ES-I3 (cell line): Measurements from ENCODE around the gene LETM1.
A peak's percentile ranks its signal among the peaks of the same experiment; 100 is the strongest.

Experiments used
- H3K36me3 ChIP-seq: 2 replicates; pipeline ENCODE4 v1.6.1; 2013; ENCODE audit warnings: mild to moderate bottlenecking, low read length, control low read depth, moderate library complexity; ENCODE audit not compliant: insufficient read depth
- H3K4me1 ChIP-seq: 2 replicates; pipeline ENCODE4 v1.6.1; 2013; ENCODE audit warnings: mild to moderate bottlenecking, control low read depth, low read length; ENCODE audit not compliant: insufficient read depth
- H3K9ac ChIP-seq: 2 replicates; pipeline ENCODE4 v1.6.1; 2013; ENCODE audit warnings: low read depth, mild to moderate bottlenecking, low read length, moderate library complexity
- H3K9me3 ChIP-seq: 2 replicates; pipeline ENCODE4 v1.6.1; 2013; ENCODE audit warnings: mild to moderate bottlenecking, low read length, moderate library complexity; ENCODE audit not compliant: control insufficient read depth, insufficient read depth

Gene LETM1

DNA sequence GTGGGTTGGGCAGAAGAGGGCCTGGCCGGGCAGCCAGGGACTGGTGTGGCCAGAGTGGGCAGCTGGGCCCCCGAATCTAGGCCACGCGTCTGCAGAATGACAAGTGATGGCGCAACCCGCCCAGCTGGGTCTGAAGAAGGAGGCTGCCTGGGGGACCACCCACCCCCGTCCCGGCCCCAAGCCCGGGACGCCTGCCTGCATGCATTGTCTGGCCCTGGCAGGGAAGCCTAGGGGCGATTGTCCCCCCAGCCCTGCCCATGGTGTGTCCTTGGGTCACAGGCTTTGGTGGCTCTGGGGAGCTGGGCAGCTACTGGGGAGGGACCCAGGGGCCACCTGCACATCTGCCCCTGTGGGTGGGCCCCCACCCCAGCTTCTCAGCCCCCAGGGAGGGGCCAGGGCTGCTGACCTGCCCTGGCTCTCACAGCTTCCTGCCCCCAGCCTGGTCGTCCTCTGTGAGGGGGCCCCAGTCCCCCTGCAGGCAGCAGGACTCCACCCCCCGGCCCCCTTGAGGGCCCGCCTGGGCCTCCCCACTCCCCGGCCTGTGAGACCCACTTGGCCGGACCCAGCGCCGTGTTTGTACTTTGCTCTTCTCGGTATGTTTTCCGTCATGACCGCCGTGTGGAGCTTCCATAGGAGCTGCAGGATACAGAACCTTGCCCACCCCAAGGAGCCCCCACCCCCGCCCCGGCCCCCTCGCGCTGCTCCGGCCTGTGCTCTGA lies 57.9 kb downstream of the LETM1 start:
- Histone ChIP-seq H3K4me1 (no peaks in the 10 kb centered on the region; the same call in 1 of the 2 replicates), H3K9ac (no peak overlapping the region), H3K9me3 (no peaks in the 10 kb centered on the region), H3K36me3 (no peaks in the 10 kb centered on the region)

DNA sequence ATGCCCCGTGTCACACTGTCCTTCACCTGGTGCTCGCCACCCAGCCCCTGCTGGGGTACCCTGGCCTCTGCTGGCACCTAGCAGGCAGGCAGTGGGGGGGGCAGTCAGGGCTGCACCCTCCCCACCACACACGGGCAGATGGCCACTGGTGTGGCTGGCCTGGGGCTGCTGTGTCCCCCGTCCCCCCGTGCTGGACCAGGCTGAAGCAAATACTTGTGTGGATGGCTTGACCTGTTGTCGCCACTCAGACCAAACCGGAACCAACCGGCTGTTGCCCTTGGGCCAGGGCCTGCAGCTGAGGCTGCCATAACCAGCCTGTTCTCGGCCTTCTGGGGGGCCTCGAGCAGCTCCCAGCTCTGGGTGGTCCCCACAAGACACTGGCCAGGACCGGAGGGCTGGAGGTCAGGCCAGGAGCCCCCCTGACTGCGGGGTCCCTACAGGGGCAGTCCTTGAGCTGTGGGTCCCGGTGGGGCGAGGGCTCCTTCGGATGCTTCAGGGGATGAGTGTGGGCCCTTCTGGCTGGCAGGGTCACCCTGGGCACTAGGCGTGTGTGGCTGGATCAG lies 58.6 kb downstream of the LETM1 start:
- H3K4me1 ChIP-seq, result no peaks in the 10 kb centered on the region; the same call in 1 of the 2 replicates
- no peak overlapping the region for H3K9ac ChIP-seq
- no peaks in the 10 kb centered on the region for H3K9me3 ChIP-seq
- no peaks in the 10 kb centered on the region for H3K36me3 ChIP-seq

DNA sequence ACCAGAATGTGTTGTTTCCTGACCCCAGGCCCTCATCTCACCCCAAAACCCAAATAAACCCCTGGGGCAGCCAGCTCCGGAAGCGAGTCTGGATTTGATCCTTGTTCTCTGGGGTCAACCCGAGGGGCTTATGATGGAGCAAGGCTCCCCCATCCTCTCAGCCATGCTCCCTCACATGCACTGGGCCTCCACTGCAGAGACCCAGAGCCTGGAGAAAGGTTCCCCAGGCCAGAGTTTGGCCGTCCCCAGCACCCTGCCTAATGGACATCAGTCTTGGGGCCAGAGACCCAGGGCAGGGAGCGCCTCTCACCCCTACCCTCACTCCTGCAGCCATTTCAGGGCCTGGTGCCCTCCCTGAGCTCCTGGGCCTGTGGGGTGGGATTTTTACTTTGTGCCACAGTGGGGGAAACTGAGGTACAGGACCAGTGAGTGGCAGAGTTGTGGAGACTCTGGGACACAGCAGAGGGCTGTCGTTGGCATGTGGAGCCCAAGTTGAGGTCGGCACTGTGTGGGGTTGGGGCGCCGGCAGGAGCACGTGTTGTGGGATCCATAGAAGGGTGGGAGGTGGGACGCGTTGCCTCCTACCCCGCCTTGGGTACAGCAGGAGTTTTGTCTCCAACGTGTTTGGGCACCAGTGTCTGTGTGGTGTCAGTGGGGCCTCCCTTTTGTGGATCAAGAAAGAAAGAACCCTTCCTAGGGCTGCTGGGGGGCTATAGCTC lies 59.3 kb downstream of the LETM1 start:
- no peaks in the 10 kb centered on the region; the same call in 1 of the 2 replicates for H3K4me1 ChIP-seq
- no peaks in the 10 kb centered on the region for H3K36me3 ChIP-seq
- H3K9ac ChIP-seq, result no peak overlapping the region
- H3K9me3 ChIP-seq, result no peaks in the 10 kb centered on the region

DNA sequence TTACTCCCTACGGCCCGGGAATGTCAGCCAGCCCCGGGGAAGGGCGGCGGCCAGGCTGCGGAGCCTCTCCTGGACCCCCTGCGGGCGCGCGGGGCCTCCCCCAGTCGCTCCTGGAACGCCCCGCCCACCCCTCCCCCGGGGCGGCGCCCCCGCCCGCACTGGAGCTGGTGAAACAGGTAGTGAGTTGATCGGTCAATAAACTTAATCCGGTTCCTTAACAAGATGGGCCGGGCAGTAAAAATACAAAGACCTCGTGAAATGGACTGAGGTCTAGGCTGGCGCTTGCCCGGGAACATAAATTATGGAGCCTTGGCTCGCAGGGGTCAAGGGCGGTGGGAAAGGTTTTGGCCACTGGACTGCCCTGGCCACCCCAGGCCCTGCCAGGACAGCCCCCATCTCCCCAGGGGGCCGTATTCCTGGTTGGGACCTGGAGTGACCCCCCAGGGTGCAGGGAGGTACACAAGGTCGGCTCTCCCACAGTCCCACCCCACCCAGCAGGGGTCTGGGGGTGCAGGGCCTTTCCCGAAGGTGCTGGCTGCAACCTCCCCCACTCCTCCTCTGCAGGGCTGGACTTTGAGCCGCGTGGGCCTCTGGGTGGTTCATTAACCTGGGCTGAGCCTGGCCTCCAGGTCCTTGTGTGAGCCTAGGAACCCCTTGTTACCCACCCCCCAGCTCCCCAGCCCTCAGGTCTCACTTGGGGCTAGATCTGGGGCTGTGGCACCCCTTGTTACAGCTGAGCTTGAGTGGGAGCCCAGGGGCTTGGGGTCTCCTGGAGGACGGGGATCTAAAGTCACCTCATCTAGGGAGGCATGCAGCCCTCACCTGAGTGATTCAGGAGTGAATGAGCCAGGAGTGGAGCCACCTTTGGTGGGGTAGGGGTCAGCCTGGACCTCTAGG lies 60.4 kb downstream of the LETM1 start:
- no peaks in the 10 kb centered on the region; the same call in 1 of the 2 replicates for H3K4me1 ChIP-seq
- no peaks in the 10 kb centered on the region for H3K9me3 ChIP-seq
- H3K9ac ChIP-seq, result peak overlapping the region; percentile 69; the same call in 1 of the 2 replicates
- no peaks in the 10 kb centered on the region for H3K36me3 ChIP-seq

DNA sequence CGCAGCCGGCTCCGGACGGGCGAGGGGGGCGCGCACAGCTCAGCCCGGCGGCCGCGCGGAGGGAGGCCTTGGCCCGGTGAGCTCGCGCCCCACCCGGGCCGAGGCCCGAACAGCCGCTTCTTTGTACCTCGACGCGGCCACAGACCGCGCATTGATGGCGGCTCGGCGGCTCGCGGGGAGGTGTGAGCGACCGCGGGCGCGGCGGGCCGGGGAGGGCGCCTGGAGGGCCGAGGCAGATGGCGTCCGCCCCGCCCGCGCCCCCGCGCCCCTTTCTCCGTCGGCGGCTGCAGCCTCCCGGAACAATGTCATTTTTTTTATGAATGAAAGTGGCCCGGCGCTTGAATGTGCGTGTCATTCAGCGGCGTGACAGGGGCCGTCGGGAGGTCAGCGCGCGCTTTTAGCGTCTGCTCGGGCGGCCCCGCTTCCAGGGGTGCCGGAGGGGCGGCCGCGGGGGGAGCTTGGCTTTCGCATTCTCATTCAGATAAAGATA lies 61.1 kb downstream of the LETM1 start:
- no peaks in the 10 kb centered on the region for H3K36me3 ChIP-seq
- H3K9me3 ChIP-seq, result no peaks in the 10 kb centered on the region
- H3K9ac ChIP-seq, result peak overlapping the region; percentile 69
- H3K4me1 ChIP-seq, result no peaks in the 10 kb centered on the region; the same call in 1 of the 2 replicates

DNA sequence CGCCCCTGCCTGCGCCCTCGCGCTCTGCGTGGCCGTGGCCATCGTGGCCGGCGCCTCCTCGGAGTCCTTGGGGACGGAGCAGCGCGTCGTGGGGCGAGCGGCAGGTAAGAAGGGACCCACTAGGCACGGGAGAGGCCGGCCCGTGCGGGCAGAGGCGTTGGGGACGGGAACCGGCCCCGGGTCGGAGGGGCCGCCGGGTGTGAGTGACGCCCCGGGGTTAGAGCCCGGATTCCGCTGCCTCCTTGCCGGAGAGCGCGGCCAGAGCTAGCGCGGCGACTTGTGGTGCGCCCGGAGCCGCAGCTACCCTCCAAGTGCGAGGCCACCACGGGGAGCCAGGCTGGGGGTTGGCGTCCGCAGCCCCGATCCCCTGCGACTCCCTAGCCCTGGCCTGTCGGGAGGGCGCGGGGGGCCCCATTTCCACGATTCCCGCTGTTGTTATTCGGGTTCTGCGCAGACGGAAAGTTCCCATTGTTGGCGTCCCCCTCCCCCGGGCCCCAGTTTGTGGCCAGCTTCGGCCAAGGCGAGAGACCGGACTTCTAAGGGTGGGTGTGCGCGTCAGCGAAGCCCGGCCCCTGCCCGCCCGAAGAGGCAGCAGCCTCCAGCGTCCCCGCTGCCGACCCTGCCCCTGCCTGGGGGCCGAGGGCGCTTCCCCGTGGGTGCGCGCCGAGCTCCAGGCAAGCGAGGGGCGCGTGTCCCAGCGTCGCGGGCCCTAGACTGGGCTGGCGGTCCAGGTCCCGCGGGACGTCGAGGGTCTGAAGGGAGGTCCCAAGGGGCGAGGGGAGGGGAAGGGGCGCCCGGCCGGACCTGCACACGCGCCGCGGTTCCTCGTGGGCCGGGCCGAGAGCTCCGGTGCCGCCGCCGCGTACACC lies 61.8 kb downstream of the LETM1 start:
- Histone ChIP-seq H3K36me3 (no peaks in the 10 kb centered on the region), H3K9me3 (no peaks in the 10 kb centered on the region), H3K4me1 (no peaks in the 10 kb centered on the region; the same call in 1 of the 2 replicates), H3K9ac (peak overlapping the region; percentile 69)

DNA sequence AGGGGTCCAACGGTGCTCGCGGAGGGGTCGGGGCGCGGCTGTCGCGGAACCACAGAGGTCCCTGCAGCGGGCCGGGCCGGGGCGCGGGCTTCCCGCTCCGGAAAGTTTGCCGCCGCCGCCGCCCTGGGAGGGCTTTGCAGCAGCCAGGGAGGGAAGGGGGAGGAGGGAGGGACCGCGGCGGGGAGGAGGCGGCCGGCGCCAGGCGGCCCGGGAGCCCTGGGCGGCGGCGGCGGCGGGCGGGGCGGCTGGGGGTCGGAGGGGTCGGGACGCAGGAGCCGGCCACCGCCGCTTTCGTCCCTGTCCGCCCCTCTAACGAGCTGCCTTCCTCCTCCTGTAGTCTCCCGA lies 62.5 kb downstream of the LETM1 start:
- peak overlapping the region; percentile 69; the same call in 1 of the 2 replicates for H3K9ac ChIP-seq
- no peaks in the 10 kb centered on the region; the same call in 1 of the 2 replicates for H3K4me1 ChIP-seq
- H3K36me3 ChIP-seq, result no peaks in the 10 kb centered on the region
- H3K9me3 ChIP-seq, result no peaks in the 10 kb centered on the region

DNA sequence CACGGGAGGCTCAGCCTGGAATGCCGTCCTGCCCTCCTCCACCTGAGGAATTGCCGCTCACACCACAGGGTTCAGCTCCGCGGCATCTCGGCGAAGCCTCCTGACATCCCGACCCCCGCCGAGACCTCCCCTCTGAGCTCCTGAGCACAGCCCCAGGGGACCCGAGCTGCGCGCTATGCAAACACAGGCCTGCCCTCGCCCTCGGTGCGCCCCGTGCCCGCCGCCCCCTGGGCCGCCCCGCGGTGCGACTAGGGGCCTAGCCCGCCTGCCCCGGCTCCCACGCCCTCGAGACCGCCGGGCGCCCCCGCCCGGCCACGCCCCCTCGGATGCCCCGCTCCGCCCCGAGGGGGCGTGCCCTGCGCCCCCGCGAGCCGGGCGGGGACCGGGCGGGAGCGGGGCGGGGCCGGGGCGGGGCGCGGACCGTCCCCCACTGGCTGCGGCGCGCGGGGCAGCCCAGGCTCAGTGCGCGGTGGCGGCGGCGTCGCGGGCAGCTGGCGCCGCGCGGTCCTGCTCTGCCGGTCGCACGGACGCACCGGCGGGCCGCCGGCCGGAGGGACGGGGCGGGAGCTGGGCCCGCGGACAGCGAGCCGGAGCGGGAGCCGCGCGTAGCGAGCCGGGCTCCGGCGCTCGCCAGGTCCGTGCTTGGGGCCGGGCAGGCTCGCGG lies 63.0 kb downstream of the LETM1 start, which contains the start of gene FGFR3:
FGFR3 (plus strand) TSS at position 462 of the 664 bp plus-strand sequence. CDS start 642 bp downstream, outside the sequence.
- no peaks in the 10 kb centered on the region for H3K36me3 ChIP-seq
- H3K4me1 ChIP-seq, result peaks cover 2% of the 10 kb centered on the region; the same call in 1 of the 2 replicates
- peak within 1 kb of the TSS; percentile 69 for H3K9ac ChIP-seq
- no peaks in the 10 kb centered on the region for H3K9me3 ChIP-seq

DNA sequence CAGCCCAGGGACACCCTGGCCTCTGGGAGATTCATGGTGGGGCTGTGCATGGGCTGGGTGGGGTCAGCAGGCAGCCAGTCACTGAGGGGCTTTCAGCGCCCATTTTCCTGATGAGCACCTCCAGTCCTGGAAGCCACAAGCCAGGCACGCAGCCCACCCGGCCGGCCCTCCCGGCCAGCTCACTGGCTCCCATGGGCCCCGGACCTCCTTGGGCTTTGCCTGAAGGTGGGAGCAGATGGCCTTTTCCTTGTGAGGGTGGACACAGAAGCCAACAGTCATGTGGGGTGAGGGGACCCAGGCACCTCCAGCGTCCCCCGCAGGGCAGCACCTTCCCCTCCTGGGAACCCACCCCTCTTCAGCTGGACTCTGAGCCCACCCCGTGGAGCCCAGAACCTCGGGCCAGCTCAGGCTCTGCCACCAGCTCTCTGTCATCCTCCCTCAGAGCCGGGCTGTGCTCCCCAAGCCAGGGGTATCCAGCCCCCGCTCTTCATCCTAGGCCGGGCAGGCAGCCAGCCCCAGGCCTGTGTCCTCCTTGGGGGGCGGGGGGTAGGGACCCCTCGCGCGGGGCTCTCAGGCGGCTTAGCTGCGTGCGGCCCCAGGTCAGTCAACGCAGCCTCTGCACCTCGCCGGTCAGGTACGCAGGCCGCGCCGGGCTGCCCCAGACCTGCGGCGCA lies 63.7 kb downstream of the LETM1 start:
- Histone ChIP-seq H3K9ac (peak overlapping the region; percentile 56; the same call in 1 of the 2 replicates), H3K36me3 (no peaks in the 10 kb centered on the region), H3K9me3 (no peaks in the 10 kb centered on the region), H3K4me1 (peaks cover 8% of the 10 kb centered on the region; the same call in 1 of the 2 replicates)

DNA sequence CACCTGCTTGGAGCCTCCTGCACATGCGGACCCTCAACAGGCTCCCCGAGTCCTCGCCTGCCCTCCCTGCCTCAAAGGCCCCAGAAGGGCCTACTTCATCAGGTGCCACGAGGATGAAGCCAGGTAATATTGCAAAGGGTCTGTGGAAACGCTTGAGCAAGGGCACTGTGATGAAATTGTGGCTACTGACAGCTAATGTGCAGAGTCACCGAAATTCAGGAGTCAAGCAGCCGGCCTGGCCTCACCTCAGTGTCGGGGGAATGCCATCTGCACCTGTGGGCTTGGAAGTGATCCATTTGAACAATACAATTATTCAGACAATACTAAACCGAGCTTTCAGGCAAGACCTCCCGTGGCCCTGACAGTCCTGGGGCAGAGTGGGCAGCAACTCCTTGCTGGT lies 66.0 kb downstream of the LETM1 start:
- Histone ChIP-seq H3K4me1 (peaks cover 8% of the 10 kb centered on the region; the same call in 1 of the 2 replicates), H3K9me3 (no peaks in the 10 kb centered on the region), H3K9ac (no peak overlapping the region), H3K36me3 (no peaks in the 10 kb centered on the region)

DNA sequence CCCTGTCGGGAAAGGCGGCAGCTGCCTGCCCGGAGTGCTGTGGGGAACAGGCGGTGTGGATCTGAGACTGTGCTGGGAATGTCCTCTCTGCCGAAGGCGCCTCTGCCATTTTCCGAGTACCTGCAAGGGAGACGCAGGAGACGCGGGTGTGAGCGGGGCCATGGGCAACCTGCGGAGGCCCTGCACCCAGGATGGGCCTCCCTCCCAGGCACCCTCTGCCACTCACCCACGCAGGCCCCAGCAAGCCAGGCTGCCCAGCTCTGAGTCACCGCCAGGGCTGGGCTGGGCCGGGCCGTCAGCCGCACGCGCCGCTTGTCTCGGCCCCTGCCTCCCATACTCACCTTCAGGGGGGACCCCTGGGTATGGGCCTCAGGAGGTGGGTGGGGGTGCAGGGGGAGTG lies 66.4 kb downstream of the LETM1 start:
- Histone ChIP-seq H3K9me3 (no peaks in the 10 kb centered on the region), H3K4me1 (peaks cover 8% of the 10 kb centered on the region; the same call in 1 of the 2 replicates), H3K36me3 (no peaks in the 10 kb centered on the region), H3K9ac (no peak overlapping the region)

DNA sequence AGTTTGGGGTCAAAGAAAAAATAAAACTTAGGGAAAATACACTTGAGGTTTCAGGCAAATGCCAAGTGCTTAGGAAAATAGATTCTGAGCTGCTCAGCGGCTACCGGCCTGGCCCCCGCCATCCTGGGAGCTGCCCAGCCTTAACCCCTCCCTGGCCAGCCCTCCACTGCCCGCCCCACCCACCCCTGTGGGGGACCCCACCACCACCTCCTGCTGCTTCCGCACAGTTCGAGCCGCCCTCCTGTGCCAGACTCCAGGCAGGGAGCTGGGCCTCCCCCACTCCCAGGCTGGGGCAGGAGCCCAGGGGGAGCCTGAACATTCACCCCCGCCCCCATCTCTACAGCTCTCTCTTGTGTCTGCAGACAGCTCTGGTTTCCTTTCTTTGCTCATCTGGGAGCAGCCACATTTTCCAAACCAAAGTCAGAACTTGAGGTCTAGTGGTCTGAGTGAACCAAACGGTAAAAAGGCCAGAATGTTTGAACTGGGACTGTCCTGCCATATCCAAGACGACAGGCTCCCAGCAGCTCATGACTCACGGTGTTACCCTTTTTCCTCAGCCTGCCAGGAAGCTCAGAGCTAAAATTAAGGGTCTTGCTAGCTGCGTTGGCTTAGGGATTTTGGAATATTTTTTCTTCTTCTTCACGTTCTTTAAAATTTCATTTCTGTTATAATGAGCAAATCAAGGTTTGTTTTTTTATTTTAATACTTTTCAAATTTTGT lies 67.5 kb downstream of the LETM1 start:
- no peaks in the 10 kb centered on the region for H3K36me3 ChIP-seq
- H3K4me1 ChIP-seq, result peaks cover 8% of the 10 kb centered on the region; the same call in 1 of the 2 replicates
- no peak overlapping the region for H3K9ac ChIP-seq
- H3K9me3 ChIP-seq, result no peaks in the 10 kb centered on the region
